ENCODE data around the gene CASZ1. TPM values are rescaled to one million over a fixed set of nuclear protein-coding genes. Genes with fewer than 3 reads are reported as not detected.

CASZ1 gene
- total and polyA plus RNA-seq, 2 experiments from 2014 or later, result 6.2 to 6.7 TPM

DNA sequence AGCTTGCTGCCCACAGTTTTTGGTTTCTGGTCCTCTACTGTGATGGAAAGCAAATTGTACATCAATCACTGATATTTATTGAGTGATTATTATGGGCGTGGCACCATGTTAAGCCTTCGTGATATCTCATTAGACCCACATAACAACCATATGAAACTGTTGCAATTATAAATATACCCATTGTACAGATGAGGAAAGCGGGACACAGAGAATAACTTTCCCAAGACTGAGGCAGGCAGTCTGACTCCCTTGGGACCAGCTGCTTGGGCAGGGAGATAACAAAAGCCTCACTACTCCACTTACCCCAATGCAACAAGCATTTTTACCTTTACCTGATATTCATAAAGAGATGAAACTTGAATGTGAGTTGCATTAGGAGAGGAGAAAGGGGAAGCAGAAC is 4.3 kb upstream of the CASZ1 start:
- Histone ChIP-seq H3K27ac (ENCODE audit: low read depth) (no peak overlapping the region), H3K4me2 (no peak overlapping the region), H3K4me3 (no peak overlapping the region), H3K27me3 (ENCODE audit: insufficient read depth) (peaks cover 18% of the 10 kb centered on the region; the same call in 1 of the 2 replicates), H3K79me2 (replicated peaks; ENCODE audit: insufficient read depth) (no peaks in the 10 kb centered on the region), H3K36me3 (ENCODE audit: insufficient read depth) (no peaks in the 10 kb centered on the region), H3F3A (replicated peaks; ENCODE audit: low read depth) (0 out of 2 replicates have a peak, but pooled peaks cover 5% of the 10 kb centered on the region), H2AFZ (no peak overlapping the region), H4K20me1 (replicated peaks; ENCODE audit: insufficient read depth) (no peaks in the 10 kb centered on the region), H3K9me2 (ENCODE audit: insufficient read depth) (no peaks in the 10 kb centered on the region), H3K4me1 (ENCODE audit: insufficient read depth) (peaks cover 12% of the 10 kb centered on the region; the same call in 1 of the 2 replicates)
- Mint-ChIP-seq H3K4me3 (no peak overlapping the region), H3K4me1 (peaks cover 23% of the 10 kb centered on the region), H3K9me3 (no peaks in the 10 kb centered on the region), H3K27me3 (ENCODE audit: insufficient read depth, low read depth, poor library complexity) (peaks cover 18% of the 10 kb centered on the region), H3K36me3 (ENCODE audit: low read depth) (no peaks in the 10 kb centered on the region), H3K27ac (no peak overlapping the region)
- no peak for DNase-seq (ENCODE audit: low spot score)
- no peak for ATAC-seq
- TF ChIP-seq ZNF331 (CRISPR knock-in tag; IDR thresholded peaks at IDR 0.05; ENCODE audit: low read depth) (no peak), CREB1 (CRISPR knock-in tag; IDR thresholded peaks at IDR 0.05; ENCODE audit: low read depth) (no peak), EZH2phosphoT487 (IDR thresholded peaks at IDR 0.05; ENCODE audit: unreplicated experiment) (no peak), EZH2 (IDR thresholded peaks at IDR 0.05; ENCODE audit: low read depth, unreplicated experiment) (no peak), ZNF114 (CRISPR knock-in tag; IDR thresholded peaks at IDR 0.05) (no peak), NANOG (IDR thresholded peaks at IDR 0.05; ENCODE audit: borderline replicate concordance) (no peak)
- TF ChIP-seq, protein P1, sequence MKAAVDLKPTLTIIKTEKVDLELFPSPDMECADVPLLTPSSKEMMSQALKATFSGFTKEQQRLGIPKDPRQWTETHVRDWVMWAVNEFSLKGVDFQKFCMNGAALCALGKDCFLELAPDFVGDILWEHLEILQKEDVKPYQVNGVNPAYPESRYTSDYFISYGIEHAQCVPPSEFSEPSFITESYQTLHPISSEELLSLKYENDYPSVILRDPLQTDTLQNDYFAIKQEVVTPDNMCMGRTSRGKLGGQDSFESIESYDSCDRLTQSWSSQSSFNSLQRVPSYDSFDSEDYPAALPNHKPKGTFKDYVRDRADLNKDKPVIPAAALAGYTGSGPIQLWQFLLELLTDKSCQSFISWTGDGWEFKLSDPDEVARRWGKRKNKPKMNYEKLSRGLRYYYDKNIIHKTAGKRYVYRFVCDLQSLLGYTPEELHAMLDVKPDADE (IDR thresholded peaks at IDR 0.05), result no peak
- TF ChIP-seq, protein P2, sequence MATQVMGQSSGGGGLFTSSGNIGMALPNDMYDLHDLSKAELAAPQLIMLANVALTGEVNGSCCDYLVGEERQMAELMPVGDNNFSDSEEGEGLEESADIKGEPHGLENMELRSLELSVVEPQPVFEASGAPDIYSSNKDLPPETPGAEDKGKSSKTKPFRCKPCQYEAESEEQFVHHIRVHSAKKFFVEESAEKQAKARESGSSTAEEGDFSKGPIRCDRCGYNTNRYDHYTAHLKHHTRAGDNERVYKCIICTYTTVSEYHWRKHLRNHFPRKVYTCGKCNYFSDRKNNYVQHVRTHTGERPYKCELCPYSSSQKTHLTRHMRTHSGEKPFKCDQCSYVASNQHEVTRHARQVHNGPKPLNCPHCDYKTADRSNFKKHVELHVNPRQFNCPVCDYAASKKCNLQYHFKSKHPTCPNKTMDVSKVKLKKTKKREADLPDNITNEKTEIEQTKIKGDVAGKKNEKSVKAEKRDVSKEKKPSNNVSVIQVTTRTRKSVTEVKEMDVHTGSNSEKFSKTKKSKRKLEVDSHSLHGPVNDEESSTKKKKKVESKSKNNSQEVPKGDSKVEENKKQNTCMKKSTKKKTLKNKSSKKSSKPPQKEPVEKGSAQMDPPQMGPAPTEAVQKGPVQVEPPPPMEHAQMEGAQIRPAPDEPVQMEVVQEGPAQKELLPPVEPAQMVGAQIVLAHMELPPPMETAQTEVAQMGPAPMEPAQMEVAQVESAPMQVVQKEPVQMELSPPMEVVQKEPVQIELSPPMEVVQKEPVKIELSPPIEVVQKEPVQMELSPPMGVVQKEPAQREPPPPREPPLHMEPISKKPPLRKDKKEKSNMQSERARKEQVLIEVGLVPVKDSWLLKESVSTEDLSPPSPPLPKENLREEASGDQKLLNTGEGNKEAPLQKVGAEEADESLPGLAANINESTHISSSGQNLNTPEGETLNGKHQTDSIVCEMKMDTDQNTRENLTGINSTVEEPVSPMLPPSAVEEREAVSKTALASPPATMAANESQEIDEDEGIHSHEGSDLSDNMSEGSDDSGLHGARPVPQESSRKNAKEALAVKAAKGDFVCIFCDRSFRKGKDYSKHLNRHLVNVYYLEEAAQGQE (IDR thresholded peaks at IDR 0.05; ENCODE audit: unreplicated experiment), result no peak
- TF ChIP-seq, protein P3, sequence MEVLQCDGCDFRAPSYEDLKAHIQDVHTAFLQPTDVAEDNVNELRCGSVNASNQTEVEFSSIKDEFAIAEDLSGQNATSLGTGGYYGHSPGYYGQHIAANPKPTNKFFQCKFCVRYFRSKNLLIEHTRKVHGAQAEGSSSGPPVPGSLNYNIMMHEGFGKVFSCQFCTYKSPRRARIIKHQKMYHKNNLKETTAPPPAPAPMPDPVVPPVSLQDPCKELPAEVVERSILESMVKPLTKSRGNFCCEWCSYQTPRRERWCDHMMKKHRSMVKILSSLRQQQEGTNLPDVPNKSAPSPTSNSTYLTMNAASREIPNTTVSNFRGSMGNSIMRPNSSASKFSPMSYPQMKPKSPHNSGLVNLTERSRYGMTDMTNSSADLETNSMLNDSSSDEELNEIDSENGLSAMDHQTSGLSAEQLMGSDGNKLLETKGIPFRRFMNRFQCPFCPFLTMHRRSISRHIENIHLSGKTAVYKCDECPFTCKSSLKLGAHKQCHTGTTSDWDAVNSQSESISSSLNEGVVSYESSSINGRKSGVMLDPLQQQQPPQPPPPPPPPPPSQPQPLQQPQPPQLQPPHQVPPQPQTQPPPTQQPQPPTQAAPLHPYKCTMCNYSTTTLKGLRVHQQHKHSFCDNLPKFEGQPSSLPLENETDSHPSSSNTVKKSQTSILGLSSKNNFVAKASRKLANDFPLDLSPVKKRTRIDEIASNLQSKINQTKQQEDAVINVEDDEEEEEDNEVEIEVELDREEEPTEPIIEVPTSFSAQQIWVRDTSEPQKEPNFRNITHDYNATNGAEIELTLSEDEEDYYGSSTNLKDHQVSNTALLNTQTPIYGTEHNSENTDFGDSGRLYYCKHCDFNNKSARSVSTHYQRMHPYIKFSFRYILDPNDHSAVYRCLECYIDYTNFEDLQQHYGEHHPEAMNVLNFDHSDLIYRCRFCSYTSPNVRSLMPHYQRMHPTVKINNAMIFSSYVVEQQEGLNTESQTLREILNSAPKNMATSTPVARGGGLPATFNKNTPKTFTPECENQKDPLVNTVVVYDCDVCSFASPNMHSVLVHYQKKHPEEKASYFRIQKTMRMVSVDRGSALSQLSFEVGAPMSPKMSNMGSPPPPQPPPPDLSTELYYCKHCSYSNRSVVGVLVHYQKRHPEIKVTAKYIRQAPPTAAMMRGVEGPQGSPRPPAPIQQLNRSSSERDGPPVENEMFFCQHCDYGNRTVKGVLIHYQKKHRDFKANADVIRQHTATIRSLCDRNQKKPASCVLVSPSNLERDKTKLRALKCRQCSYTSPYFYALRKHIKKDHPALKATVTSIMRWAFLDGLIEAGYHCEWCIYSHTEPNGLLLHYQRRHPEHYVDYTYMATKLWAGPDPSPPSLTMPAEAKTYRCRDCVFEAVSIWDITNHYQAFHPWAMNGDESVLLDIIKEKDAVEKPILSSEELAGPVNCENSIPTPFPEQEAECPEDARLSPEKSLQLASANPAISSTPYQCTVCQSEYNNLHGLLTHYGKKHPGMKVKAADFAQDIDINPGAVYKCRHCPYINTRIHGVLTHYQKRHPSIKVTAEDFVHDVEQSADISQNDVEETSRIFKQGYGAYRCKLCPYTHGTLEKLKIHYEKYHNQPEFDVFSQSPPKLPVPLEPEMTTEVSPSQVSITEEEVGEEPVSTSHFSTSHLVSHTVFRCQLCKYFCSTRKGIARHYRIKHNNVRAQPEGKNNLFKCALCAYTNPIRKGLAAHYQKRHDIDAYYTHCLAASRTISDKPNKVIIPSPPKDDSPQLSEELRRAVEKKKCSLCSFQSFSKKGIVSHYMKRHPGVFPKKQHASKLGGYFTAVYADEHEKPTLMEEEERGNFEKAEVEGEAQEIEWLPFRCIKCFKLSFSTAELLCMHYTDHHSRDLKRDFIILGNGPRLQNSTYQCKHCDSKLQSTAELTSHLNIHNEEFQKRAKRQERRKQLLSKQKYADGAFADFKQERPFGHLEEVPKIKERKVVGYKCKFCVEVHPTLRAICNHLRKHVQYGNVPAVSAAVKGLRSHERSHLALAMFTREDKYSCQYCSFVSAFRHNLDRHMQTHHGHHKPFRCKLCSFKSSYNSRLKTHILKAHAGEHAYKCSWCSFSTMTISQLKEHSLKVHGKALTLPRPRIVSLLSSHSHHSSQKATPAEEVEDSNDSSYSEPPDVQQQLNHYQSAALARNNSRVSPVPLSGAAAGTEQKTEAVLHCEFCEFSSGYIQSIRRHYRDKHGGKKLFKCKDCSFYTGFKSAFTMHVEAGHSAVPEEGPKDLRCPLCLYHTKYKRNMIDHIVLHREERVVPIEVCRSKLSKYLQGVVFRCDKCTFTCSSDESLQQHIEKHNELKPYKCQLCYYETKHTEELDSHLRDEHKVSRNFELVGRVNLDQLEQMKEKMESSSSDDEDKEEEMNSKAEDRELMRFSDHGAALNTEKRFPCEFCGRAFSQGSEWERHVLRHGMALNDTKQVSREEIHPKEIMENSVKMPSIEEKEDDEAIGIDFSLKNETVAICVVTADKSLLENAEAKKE (CRISPR knock-in tag; IDR thresholded peaks at IDR 0.05), result no peak
